WERI-Rb-1 (cell line): Measurements from ENCODE around the gene RPL11.

Source experiments
- DNase-seq: peaks from one replicate; pipeline ENCODE4 v3.0.0-alpha.2; 2020
- H3K27ac ChIP-seq: fragments of 250-450 bp; sonication (Bioruptor Pico); 2 replicates; pipeline ENCODE4 v1.5.1; 2020; ENCODE audit warnings: mild to moderate bottlenecking, moderate library complexity
- H3K27me3 ChIP-seq: fragments of 250-450 bp; sonication (Bioruptor Pico); 2 replicates; pipeline ENCODE4 v1.5.1; 2021; ENCODE audit warnings: mild to moderate bottlenecking, low read depth, moderate library complexity; ENCODE audit not compliant: insufficient read depth, severe bottlenecking
- H3K36me3 ChIP-seq: fragments of 250-450 bp; sonication (Bioruptor Pico); 2 replicates; pipeline ENCODE4 v1.5.1; 2020; ENCODE audit warnings: mild to moderate bottlenecking, moderate library complexity
- H3K4me3 ChIP-seq: 2 replicates; pipeline ENCODE4 v1.5.1; 2011; ENCODE audit warnings: low read depth, mild to moderate bottlenecking, control low read depth, low read length
- H3K9me3 ChIP-seq: fragments of 250-450 bp; sonication (Bioruptor Pico); 2 replicates; pipeline ENCODE4 v1.5.1; 2021; ENCODE audit warnings: mild to moderate bottlenecking, moderate library complexity; ENCODE audit not compliant: severe bottlenecking
- TF ChIP-seq, protein P1 (sequence below): IDR thresholded peaks from 2 replicates; pipeline ENCODE4 v1.5.1; 2011; ENCODE audit warnings: low read depth, mild to moderate bottlenecking, control low read depth, inconsistent platforms, low read length

The RPL11 gene

DNA sequence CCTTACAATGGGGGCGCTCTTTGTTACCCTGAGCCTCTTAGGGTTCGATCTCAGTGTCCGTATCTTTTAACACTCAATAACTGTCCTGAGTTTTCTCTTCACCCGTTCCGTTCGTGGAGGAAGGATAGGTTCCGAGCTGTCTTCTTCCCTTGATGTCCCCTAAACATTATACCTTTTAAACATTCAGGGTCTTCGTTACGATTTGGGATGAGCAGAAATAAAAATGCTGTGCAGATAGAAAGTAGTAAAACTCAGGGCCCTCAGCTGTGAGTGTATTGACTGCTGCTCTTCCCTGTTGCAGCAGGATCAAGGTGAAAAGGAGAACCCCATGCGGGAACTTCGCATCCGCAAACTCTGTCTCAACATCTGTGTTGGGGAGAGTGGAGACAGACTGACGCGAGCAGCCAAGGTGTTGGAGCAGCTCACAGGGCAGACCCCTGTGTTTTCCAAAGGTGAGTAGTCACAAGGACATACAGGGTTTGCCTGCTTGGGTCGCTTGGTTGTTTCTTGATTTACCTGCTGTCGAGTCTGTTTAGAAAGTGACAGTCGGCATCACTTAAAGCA lies 784 bp downstream of the RPL11 start:
- Histone ChIP-seq H3K27me3 (no peaks in the 10 kb centered on the region), H3K27ac (peak overlapping the region; percentile 88), H3K36me3 (peaks cover 55% of the 10 kb centered on the region), H3K4me3 (peak overlapping the region; percentile 81), H3K9me3 (peaks cover 6% of the 10 kb centered on the region)
- TF ChIP-seq, protein P1, sequence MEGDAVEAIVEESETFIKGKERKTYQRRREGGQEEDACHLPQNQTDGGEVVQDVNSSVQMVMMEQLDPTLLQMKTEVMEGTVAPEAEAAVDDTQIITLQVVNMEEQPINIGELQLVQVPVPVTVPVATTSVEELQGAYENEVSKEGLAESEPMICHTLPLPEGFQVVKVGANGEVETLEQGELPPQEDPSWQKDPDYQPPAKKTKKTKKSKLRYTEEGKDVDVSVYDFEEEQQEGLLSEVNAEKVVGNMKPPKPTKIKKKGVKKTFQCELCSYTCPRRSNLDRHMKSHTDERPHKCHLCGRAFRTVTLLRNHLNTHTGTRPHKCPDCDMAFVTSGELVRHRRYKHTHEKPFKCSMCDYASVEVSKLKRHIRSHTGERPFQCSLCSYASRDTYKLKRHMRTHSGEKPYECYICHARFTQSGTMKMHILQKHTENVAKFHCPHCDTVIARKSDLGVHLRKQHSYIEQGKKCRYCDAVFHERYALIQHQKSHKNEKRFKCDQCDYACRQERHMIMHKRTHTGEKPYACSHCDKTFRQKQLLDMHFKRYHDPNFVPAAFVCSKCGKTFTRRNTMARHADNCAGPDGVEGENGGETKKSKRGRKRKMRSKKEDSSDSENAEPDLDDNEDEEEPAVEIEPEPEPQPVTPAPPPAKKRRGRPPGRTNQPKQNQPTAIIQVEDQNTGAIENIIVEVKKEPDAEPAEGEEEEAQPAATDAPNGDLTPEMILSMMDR: no peak
- no peak for DNase-seq

DNA sequence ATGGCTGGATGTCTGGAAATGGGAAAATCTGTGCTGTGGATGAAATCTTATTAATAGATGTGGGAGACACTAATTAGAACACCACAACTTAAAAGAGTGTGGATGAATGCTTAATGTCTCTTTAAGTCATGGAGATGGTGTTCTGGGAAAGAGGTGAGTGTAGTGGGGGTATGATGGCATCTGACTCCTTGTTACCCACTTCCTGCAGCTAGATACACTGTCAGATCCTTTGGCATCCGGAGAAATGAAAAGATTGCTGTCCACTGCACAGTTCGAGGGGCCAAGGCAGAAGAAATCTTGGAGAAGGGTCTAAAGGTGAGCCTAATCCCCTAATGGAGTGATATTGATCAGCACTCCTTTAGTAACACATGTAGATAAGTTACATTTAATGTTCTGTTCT lies 2.0 kb downstream of the RPL11 start:
- Histone ChIP-seq H3K27me3 (no peaks in the 10 kb centered on the region), H3K4me3 (no peak overlapping the region), H3K36me3 (peaks cover 67% of the 10 kb centered on the region), H3K9me3 (peaks cover 3% of the 10 kb centered on the region), H3K27ac (no peak overlapping the region)
- DNase-seq: no peak
- TF ChIP-seq, protein P1: no peak

DNA sequence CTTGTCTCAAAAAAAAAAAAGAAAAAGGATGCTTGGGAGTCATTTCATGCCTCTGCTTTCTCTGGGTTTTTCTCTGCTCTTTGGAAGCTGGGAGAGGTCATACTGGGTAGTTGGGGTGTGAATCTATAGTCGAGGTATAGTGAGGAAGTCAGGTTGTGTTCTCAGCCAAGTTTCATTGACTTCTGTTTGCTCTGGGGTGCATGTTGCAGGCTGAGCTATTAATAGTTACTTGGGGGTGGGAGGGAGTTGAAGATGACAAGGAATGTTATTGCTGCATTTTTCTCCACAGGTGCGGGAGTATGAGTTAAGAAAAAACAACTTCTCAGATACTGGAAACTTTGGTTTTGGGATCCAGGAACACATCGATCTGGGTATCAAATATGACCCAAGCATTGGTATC lies 2.8 kb downstream of the RPL11 start:
- Histone ChIP-seq H3K9me3 (peaks cover 3% of the 10 kb centered on the region), H3K36me3 (peaks cover 74% of the 10 kb centered on the region), H3K27me3 (no peaks in the 10 kb centered on the region), H3K27ac (no peak overlapping the region), H3K4me3 (no peak overlapping the region)
- no peak for DNase-seq
- TF ChIP-seq, protein P1: no peak

DNA sequence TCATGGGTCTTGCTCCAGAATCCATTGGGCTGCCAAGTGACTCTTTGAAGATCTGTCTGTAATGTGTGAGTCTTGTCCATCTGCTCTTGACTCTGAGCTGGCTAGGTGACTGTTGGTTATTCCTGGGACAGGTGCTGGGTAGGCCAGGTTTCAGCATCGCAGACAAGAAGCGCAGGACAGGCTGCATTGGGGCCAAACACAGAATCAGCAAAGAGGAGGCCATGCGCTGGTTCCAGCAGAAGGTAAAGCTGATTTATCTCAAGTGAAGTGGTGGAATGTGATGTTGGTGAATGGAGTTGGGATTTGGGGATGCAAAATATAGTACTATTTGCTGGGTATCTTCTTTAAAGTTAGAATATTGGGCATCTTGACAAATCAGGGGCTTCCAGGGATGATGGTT lies 4.1 kb downstream of the RPL11 start:
- Histone ChIP-seq H3K36me3 (peaks cover 86% of the 10 kb centered on the region), H3K4me3 (no peak overlapping the region), H3K27ac (no peak overlapping the region), H3K9me3 (peaks cover 3% of the 10 kb centered on the region), H3K27me3 (no peaks in the 10 kb centered on the region)
- TF ChIP-seq, protein P1: no peak
- DNase-seq: no peak

- DNase-seq: no peak
- Histone ChIP-seq H3K27ac (no peak overlapping the region), H3K27me3 (no peaks in the 10 kb centered on the region), H3K4me3 (no peak overlapping the region), H3K36me3 (peaks cover 93% of the 10 kb centered on the region), H3K9me3 (peaks cover 3% of the 10 kb centered on the region)
- TF ChIP-seq, protein P1: no peak
Observed at GRCh38 chr1:23696335-23696989, 4.9 kb downstream of the RPL11 start.

DNA sequence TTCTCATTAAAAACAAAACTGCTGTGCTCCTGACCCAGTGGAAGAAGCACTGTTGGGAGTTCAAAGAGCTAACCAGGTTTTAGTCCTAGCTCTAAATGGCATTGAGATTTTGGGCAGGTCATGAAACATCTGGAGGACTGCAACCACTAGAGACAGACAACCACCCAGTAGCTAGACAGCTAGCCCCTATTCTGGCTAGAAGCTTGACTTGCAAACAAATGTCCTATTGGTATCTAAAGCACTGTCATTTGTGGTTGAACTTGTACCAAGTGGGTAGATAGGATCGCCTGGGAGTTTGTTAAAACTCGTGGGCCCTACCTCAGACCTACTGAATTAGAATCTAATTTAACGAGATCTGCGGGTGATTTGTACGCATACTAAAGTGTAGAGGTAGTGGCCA lies 6.9 kb downstream of the RPL11 start:
- TF ChIP-seq, protein P1: no peak
- H3K36me3 ChIP-seq: peaks cover 93% of the 10 kb centered on the region
- no peak overlapping the region for H3K27ac ChIP-seq
- no peak for DNase-seq
- no peaks in the 10 kb centered on the region for H3K27me3 ChIP-seq
- H3K9me3 ChIP-seq: no peaks in the 10 kb centered on the region
- H3K4me3 ChIP-seq: no peak overlapping the region
